Tibial artery (tissue), 4 donors: Measurements from ENCODE around the gene PPP4R2.

Experiments used
- DNase-seq, 2 donors: peaks; one replicate each; pipeline ENCODE4 v3.0.0-alpha.2; 2019
- H3K27ac ChIP-seq, 2 donors: fragments of 200-600 bp; sonication (generic) in 1 of 2; 1 replicate in 1 of 2; 2 replicates in 1 of 2; pipeline ENCODE4 v1.5.1; 2018 to 2019; ENCODE audit warnings: mild to moderate bottlenecking in 1 of 2
- H3K27me3 ChIP-seq, 2 donors: fragments of 200-600 bp; sonication (generic) in 1 of 2; one replicate each; pipeline versions ENCODE4 v1.5.1 to v1.6.0; 2016 to 2019
- H3K36me3 ChIP-seq, 3 donors: fragments of 200-600 bp; sonication (generic) in 2 of 3; one replicate each; pipeline ENCODE4 v1.5.1; 2016 to 2019; ENCODE audit warnings: mild to moderate bottlenecking in 2 of 3
- H3K4me1 ChIP-seq, 4 donors: fragments of 200-600 bp; sonication (generic) in 2 of 4; 1 replicate in 3 of 4; 2 replicates in 1 of 4; pipeline ENCODE4 v1.5.1; 2016 to 2019
- H3K4me3 ChIP-seq, 2 donors: fragments of 200-600 bp; sonication (generic) in 1 of 2; 1 replicate in 1 of 2; 2 replicates in 1 of 2; pipeline ENCODE4 v1.5.1; 2018 to 2019; ENCODE audit warnings: mild to moderate bottlenecking in 2 of 2
- H3K9me3 ChIP-seq, 3 donors: fragments of 200-600 bp; sonication (generic) in 1 of 3; one replicate each; pipeline ENCODE4 v1.5.1; 2016 to 2019
- CTCF ChIP-seq, 2 experiments: fragments of 200-600 bp in 1 of 2; fragments of 450-650 bp in 1 of 2; IDR thresholded peaks; one replicate each; pipeline ENCODE4 v1.5.1; 2017 to 2019; ENCODE audit warnings: antibody characterized with exemption in 2 of 2, mild to moderate bottlenecking in 1 of 2, moderate library complexity in 1 of 2
- intact Hi-C: fragments of 100-400 bp; cut with DNase I; formaldehyde crosslinking; loops from one replicate; pipeline ENCODE4 v1.15.0; 2023; ENCODE audit warnings: low total_unique reads

PPP4R2 gene

GRCh38 chr3:73046195-73046594 lies 49.6 kb downstream of the PPP4R2 start:
- Histone ChIP-seq H3K36me3 (peaks cover 0 to 13% (median 0%) of the 10 kb centered on the region in 3 donors), H3K27ac (no peak overlapping the region), H3K27me3 (no peaks in the 10 kb centered on the region), H3K9me3 (no peaks in the 10 kb centered on the region), H3K4me1 (peaks cover 0 to 36% (median 11%) of the 10 kb centered on the region in 4 donors), H3K4me3 (no peak overlapping the region)
- DNase-seq, result no peak
- intact Hi-C loops, result loop anchor here (10.0 kb wide), 1 partner anchor 51 kb away; the partner anchor contains the start of gene PPP4R2
- no peak for TF ChIP-seq CTCF (IDR thresholded peaks at IDR 0.05)

- intact Hi-C loops, result loop anchor here (10.0 kb wide), 1 partner anchor 55 kb away; the partner anchor contains the start of gene PPP4R2
Observed at GRCh38 chr3:73049319-73049718, 52.7 kb downstream of the PPP4R2 start.

GRCh38 chr3:73052857-73053256 lies 56.2 kb downstream of the PPP4R2 start:
- DNase-seq, result no peak
- intact Hi-C loops, result loop anchor here (5.0 to 10.0 kb wide), 2 partner anchors 116 to 208 kb away; partner anchors contain the start of gene SHQ1
- Histone ChIP-seq H3K4me1 (peaks cover 0 to 10% (median 2%) of the 10 kb centered on the region in 4 donors), H3K27me3 (no peaks in the 10 kb centered on the region), H3K36me3 (peaks cover 0 to 11% (median 0%) of the 10 kb centered on the region in 3 donors), H3K4me3 (no peak overlapping the region), H3K27ac (no peak overlapping the region), H3K9me3 (no peaks in the 10 kb centered on the region)
- TF ChIP-seq CTCF (IDR thresholded peaks at IDR 0.05), result no peak

More at GRCh38 chr3:73049319-73049718, 52.7 kb downstream of the PPP4R2 start:
- Histone ChIP-seq H3K27me3 (no peaks in the 10 kb centered on the region), H3K36me3 (peaks cover 0 to 13% (median 0%) of the 10 kb centered on the region in 3 donors), H3K4me3 (no peak overlapping the region), H3K9me3 (no peaks in the 10 kb centered on the region), H3K4me1 (peaks cover 0 to 18% (median 4%) of the 10 kb centered on the region in 4 donors), H3K27ac (no peak overlapping the region)
- no peak for TF ChIP-seq CTCF (IDR thresholded peaks at IDR 0.05)
- DNase-seq, result no peak

GRCh38 chr3:73055583-73055982 lies 59.0 kb downstream of the PPP4R2 start:
- Histone ChIP-seq H3K27me3 (no peaks in the 10 kb centered on the region), H3K4me1 (peaks cover 0 to 7% (median 2%) of the 10 kb centered on the region in 4 donors), H3K27ac (no peak overlapping the region), H3K4me3 (no peak overlapping the region), H3K9me3 (no peaks in the 10 kb centered on the region), H3K36me3 (no peaks in the 10 kb centered on the region)
- intact Hi-C loops, result loop anchor here (10.0 kb wide), 1 partner anchor 211 kb away; the partner anchor contains the start of gene SHQ1
- no peak for TF ChIP-seq CTCF (IDR thresholded peaks at IDR 0.05)
- DNase-seq, result no peak

GRCh38 chr3:73056014-73056844 lies 59.6 kb downstream of the PPP4R2 start:
- TF ChIP-seq CTCF (IDR thresholded peaks at IDR 0.05), result peak; percentile 56 to 68
- Histone ChIP-seq H3K4me1 (peaks cover 0 to 8% (median 2%) of the 10 kb centered on the region in 4 donors), H3K27me3 (no peaks in the 10 kb centered on the region), H3K4me3 (no peak overlapping the region), H3K9me3 (no peaks in the 10 kb centered on the region), H3K27ac (no peak overlapping the region), H3K36me3 (no peaks in the 10 kb centered on the region)
- intact Hi-C loops, result loop anchor here (10.0 kb wide), 1 partner anchor 211 kb away; the partner anchor contains the start of gene SHQ1
- no peak for DNase-seq
